ENCODE data around the gene KARS1.
"Not testable (repeated sequence)": the region's sequence is repeated elsewhere in the genome, so short reads cannot be mapped to it uniquely, and the experiment has no call there.

Gene KARS1

DNA sequence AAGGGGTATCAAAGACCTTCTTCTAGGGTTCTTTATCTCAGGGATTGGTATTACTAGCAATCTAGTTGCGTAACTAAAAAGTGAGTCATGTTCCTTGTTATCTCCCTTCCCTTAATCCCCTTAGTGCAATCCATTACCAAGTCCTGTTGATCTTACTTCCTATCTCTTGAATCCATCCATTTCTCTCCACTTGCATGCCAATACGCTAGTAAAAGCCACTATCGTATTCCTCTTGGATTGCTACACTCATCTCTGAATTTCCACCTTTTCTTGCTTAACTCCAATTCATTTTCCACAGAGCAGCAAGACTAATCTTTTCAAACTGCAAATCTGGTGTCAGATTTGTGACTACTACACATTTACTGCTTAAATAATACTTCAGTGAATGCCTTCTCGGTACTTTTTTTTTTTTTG is 22.5 kb downstream of the KARS1 start:
- DNase-seq (ENCODE audit: low read depth), result no peak

DNA sequence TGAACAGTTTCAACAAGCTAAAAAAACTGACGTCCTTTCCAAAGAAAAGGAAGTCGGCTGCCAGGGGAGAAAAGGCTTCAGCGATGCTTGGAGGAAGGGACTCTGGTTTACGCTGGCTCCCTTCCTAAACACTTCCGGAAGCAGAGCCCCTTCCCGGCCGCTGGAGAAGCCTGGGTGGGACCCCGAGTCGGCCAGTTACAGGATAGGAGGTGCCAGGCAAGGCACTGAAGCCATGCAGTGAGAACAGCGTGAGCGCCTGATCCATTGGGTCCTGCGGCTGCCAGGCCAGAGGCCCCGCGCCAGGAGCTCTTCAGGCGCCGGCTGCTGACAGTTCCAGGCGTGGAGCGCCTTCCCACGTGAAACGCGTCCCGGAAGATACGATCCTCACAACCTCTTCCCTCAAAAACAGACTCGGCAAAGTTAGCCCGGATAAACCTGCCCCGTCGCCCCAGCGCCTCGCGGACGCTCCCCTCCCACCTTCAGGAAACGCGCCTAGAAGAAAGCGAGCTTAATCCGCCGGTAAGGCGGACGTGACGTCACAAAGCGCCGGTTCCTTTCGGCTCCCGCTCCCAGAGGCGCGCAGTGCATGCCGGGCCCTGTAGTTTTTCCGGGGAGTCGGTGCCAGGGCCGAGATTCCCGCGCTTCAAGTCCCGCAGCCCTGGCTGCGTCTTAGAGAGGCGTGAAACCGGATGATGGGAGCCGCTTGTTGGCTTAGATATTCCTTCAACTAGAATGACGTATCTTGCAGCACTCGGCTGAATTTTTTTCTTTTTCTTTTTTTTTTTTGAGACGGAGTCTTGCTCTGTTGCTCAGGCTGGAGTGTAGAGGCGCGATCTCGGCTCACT is 24.5 kb downstream of the KARS1 start, which contains the start of gene ADAT1:
ADAT1 (minus strand) TSS at position 521 of the 845 bp plus-strand sequence. CDS start 2,482 bp downstream, outside the sequence.
- peak; percentile 95 for DNase-seq (ENCODE audit: low read depth)

DNA sequence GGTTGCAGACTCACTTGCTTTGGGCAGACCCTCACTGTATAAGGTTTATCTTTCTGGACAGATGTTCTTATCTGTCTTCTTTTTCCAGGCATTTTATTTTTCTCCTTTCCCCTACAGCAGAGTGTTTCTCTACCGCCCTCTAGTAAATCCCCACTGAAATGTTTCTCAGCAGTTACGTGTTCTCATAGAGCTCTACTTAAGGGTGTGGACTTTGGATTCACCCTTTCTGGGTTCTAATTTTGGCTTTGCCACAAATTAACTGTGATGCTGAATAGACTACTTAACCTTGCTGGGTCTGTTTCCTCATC is 26.3 kb downstream of the KARS1 start:
- no peak for DNase-seq (ENCODE audit: low read depth)

DNA sequence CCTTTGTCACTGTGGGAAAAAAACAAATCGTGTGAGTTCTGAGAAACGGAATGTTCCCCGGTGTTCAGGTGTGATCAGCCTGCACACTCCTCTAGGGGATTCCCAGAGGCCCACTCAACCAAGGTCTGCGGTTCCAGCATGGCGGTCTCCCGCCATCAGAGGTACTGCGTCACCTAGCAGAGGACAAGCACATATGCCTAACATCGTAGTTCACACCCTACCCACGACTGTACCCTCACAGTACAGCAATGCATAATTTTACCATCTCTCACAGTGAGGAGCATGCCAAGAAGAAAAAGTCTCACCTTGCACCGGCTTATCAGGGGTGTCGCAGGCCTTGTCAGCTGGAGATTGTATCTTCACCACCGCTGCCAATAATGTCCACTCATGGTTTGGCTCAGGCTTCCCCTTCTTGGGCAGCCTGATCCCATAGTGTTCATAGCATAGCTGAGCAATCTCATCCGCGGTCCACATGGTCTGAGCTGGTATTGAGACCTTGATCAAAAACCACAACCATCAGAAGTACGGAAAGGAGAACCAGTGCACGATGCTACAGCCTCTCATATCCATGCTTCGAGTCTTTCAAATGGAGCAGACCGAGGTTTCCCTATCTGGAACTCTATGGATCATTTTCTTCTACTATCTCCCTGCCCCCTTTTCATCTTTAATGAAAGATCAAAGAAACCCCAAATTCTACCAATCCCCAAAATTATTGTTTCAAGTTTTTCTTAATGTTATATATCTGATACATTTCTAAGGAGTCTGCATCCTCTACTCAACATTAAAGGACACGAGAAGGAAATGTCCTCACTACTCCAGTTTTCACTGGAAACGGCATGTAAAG is 26.9 kb downstream of the KARS1 start:
- peak; percentile 74 for DNase-seq (ENCODE audit: low read depth)

DNA sequence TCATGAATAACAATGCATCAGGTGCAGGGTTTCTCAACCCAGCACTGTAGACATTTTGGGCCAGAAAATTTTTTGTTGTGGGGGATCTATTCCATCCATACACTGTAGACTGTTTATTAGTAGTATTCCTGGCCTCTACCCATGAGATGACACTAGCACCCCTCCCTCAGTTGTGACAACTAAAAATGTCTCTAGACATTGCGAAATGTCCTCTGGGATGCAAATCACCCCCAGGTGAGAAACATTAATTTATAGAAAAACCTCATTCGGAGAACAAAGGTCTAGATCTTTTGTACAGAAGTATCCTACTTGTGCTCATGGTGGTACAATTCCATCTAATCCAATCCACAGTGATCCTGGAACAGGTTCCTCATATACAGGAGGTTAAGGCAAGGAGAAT is 28.7 kb downstream of the KARS1 start:
- no peak for DNase-seq (ENCODE audit: low read depth)

DNA sequence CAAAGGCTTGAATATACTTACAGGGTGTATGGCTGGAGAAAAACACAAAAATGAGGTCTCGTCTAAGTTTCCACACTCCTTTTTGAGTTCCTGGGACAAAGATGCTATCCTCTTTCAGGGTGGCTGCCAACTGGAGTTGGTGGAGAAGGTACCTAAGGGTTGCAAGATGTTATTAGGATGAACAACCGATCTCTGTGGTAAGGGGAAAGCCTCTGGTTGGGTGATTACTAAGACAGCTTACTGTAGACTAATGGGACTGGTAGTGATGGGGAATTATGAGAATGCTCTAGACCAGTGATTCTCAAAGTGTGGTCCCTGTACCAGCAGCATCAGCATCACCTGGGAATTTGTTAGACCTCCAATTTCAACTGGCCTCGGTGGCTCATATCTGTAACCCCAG is 30.3 kb downstream of the KARS1 start:
- DNase-seq (ENCODE audit: low read depth), result no peak

DNA sequence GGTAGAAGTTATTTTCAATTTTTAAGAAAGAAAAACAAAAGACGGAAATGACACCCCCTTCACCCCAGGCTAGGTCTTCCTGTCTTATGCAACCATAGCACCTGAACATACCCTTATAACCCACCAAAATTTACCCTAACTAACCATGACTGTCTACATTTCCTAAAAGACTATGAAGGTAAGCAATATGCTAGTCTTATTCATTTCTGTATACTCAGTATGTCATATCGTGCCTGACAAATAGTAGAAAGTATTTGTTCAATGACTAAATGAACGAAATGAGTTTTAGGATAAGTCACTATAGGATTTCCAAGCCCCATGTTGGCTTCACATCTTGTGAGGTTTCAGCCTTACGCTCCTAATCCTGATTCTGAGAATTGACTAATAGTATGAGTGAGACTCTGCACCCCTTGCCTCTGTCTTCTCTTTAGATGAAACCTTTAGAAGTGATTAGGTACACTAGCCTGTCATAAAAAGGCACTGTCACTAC is 30.9 kb downstream of the KARS1 start:
- DNase-seq (ENCODE audit: low read depth), result no peak

DNA sequence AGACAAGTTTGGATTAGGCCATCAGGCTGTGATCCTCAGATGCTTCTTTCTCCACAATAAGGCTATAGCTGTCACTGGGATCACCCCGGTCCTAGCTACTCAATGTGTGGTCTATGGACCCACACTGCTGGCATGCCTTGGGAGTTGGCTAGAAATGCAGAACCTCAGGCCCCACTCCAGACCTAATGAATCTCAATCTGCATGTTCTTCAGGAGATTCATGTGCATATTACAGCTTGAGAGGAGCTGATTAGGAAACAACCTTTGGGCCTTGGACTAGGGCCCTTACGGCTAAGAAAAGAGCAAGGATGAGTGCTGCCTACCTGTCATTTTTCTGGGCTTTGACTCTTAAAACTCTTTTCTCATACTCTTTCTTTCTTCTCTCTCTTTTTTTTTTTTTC is 31.8 kb downstream of the KARS1 start:
- DNase-seq (ENCODE audit: low read depth), result no peak

DNA sequence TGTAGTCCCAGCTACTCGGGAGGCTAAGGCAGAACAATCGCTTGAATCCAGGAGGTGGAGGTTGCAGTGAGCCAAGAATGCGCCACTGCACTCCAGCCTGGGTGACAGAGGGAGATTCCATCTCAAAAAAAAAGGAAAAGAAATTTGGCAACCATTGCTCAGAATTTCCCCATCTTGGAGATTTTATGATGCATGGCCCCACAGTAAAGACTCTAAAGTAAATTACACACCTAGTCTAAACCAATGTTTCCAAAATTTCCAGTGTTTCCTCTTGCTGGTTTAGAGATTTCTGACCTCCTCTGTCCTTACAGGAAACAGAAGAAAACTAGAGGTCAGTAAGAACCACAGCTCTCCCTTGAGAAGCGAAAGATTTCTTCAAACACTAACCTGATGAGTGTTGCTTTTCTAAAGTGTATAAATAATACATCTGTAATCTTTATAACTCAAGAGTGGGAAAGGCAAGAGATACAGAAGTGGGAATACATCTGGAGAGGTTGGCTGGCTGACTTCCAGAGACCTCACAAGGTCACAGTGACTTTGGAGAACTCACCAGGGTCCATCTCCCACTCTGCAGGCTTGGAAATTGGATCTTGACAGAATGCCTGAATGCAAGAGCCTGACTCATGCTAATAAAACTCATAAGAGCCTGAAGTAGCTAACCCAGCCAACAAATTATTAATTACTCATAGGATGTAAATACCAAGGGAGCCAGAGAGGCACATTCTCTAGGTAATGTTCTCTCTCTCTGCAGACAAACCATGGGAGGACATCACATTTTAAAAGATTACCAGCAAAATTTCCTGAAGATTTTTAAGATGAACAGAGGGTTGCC is 33.2 kb downstream of the KARS1 start:
- no peak for DNase-seq (ENCODE audit: low read depth)

DNA sequence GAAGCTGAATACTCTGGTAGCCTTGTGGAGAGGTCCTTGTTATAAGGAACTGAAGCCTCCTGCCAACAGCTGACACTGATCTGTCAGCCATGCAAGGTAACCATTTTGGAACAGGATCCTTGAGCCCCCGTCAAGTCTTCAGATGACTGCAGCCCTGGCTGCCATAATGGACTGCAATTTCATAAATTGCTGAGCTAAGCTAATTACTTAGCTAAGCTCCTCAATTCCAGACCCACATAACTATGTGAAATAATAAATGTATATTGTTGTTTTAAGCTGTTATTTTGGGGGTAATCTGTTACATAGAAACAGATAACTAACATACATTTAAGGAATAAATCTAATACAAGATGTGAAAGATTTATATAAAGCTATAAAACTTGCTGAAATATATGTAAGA is 41.0 kb downstream of the KARS1 start:
- no peak for DNase-seq (ENCODE audit: low read depth)

DNA sequence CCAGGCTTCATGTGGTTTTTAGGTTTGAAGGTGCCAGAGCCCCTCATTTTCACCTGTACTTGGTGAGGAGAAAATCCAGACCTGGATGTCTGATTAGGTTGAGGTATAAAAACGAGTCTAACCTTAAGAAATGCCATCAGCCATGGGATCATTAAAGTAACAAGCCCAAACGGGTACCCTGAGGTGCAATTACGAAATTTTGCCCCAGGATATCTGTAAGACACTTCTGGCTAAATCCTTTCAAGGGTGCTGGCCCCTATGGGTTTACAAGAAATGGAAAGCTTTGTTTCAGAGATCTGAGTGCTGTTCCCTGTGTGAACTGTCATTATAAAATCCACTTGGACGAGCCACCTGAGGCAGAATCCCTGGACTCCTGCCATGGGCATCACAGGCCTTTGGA is 44.2 kb downstream of the KARS1 start:
- DNase-seq (ENCODE audit: low read depth), result no peak

DNA sequence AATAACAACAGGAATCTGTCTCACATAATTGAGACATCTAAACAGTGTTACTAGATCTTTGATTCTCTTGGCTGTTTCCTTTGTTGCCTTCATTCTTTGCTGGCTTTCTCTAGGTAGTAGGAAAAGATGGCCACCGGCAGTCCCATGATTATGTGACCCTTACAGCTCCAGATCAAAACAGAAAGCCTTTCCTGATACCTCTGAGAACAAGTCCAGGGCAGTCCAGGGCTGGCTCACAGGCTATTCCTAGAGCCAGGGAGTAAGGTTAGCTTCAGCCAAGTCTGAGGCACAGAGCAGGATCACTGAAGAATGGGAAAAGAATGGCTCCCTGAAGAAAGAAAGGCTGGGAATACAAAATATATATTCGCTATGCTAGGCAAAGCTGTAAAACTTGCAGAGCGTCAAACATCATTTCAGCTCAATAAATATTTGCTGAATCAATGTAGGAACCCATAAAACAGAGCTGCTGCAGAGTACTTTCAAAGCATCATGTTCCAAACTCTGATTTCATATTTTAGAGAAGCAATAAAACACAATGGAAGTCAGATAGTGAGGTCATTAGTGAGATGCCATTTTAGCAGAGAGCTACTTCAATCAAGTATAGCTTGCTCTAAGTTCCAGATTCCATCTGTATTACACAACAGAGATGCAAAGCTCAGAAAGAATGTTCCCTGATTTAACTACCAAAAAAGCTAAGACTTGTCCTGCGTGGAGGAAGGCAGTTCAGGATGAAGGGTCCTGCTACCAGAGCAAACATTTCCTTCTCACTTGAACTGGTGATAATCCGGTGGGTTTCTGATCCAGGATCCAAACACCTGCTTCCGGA is 47.8 kb downstream of the KARS1 start:
- no peak for DNase-seq (ENCODE audit: low read depth)

DNA sequence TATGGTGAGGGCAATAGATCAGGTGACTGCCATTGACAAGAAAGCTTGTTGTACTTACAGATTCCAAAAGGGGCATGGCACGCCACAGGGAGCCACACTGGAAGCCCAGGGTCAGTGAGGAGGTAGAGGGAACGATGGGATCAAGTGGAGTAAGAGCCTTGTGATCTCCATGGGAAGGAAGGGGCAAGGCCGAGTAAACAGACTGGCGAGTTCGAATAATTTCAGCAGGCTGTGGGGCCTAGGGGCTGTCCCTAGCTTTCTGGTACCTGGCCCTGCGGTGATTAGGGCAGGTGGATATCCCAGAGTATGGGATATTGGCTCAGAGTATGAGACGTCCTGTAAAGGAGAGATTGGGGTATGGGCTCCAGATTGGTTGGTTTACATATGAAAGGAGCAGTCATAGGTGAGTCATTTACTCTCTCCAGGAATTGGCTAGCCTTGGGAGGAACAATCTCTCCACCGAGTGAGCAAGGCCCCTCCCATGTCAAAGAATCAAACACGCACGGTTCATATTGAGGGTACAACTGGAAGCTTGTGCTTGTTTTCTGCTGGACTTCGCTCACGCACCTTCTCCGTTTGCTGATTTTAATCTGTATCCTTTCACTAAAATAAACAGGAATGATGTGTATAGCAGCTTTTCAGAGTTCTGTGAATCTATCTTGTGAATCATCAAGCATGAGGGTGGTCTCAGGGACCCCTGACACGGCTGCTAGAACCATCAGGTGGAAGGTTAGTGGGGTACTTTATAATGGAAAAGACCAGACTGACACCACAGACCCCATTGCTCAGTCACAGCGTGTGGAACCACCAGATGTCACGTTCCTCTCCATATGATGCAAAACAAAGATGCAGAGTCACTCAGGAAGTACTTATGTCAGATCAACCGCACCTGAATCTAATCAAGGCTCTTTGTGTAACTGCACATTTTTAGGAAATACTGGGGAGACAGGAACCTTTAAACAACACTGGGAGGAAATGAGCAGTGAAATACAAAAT is 53.3 kb downstream of the KARS1 start:
- no peak for DNase-seq (ENCODE audit: low read depth)

DNA sequence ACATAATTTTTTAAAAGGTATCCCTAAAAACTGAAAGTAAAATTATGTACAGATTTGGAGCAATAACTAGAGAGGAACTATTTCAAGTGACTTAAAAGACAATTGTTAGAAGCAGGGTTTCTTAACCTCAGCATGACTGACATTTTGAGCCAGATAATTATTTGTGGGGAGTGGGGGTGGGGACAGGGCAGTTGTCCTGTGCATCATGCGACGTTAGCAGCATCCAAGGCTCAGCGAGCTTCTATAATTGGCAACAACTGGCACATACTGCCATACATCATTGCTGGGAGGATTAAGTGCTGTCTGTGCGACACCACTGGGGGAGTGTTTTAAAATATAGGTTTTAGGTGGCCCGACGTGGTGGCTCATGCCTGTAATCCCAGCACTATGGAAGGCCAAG is 54.2 kb downstream of the KARS1 start:
- no peak for DNase-seq (ENCODE audit: low read depth)

DNA sequence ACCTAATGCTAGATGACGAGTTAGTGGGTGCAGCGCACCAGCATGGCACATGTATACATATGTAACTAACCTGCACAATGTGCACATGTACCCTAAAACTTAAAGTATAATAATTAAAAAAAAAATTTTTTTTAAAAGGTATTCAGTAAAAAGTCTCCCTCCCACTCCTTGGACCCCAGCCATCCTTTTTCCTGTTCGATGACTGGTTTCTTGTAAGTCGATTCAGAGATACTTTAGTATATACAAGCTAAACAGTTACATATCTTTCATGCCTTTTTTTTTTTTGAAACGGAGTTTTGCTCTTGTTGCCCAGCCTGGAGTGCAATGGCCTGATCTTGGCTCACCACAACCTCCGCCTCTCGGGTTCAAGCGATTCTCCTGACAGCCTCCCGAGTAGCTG is 55.5 kb downstream of the KARS1 start:
- DNase-seq (ENCODE audit: low read depth), result not testable (repeated sequence)

DNA sequence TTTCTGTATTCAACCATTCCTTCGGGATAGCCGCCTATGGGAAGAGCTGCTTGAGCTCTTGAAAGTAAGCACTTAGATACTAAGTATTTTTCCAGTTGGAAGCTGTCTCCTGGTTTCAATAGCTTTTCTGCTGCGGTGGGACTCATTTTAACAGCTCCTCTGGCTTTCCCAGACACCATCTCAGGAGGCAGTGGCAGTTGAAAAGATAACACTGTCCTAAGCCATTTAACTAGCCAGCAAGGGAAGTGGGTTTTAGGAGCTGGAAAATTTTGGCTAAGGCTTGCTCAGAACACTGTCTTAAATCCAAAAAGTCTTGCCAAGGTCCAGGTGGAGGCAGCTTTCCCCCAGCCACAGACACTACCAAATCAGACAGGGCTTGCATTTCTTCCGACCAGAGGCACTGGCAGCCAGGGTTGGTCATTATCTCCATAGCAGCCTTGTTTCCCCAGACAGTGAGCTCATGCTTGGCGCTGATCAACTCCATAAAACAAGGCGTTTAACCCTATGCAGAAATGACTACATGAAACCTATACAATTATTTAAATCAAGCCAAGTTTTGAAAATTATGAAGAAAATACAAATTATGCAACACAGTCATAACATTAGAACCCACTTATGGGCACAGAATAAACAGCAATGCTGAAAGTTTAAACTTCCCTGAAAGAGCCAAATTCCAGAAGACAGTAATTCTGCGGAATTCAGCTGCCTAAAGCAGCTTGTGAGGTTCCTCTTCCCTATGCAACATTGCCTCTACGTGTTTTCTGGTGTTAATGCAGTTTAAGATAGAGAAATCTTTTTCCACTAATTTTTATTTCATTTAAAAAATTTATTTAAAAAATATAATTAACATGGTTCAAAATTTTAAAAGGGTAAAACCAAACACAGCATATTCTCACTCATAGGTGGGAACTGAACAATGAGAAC is 56.3 kb downstream of the KARS1 start:
- DNase-seq (ENCODE audit: low read depth), result no peak

DNA sequence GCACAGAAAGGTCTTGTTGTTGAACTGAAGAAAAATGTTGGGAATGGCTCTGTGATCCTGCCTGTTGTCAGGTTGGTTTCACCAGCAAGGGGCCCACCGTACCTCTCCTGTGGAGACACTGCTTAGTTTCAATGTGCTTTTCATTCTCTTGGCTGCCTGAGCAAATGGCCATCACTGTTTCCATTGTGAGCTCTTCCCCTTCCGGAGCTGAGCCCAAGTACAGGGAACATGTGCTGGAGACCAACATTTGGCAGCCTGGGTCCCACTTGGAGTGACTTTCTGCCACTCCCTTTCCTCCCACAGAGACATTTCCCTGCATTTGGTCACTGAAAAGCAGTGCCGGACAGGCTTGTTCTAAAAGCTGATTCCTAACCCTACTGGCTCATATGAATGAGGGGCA is 58.2 kb downstream of the KARS1 start:
- DNase-seq (ENCODE audit: low read depth), result no peak

DNA sequence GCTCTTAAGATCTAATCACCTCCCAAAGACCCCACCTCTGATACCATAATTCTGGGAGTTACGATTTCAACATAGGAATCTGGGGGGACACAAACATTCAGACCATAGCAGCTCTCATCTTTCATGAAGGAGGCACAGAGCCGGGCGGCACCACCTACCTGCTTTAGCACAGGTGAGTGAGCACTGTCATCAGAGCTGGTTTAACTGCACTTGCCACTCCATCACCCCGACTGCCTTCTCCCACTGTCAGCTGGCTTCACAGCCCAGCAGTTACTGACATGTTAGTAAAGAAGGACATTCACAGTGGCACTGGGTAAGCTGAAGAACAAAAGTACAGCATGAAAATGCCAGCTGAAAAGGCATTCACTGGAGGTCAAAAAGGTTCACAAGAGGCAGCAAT is 58.7 kb downstream of the KARS1 start:
- no peak for DNase-seq (ENCODE audit: low read depth)

DNA sequence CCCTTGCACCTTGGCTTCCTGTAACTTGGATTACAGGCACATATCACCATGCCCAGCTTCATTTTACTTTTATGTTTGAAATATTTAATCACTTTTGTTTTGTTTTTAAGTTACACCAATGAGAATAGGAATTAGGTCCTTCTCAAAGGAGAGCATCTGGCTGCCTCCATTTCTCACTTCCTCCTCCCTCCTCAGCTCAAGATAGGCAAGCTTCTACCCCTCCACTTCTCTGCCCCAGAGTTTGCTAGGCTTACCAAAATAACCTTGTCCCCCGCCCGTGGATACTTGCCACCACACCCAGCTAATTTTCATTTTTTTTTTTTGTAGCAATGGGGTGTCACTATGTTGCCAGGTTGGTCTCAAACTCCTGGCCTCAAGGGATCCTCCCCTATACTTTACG is 63.4 kb downstream of the KARS1 start:
- no peak for DNase-seq (ENCODE audit: low read depth)
